Upper lobe of right lung (tissue), 1 donor: ENCODE results near the gene SKIL. TPM values are rescaled to one million over a fixed set of nuclear protein-coding genes. Genes with fewer than 3 reads are reported as not detected.
A peak's percentile ranks its signal among the peaks of the same experiment; 100 is the strongest.
"Not testable (repeated sequence)": the region's sequence is repeated elsewhere in the genome, so short reads cannot be mapped to it uniquely, and the experiment has no call there.

Experiments used
- ATAC-seq: fragments of 200-7000 bp; cut with Tn5 transposase; one replicate; pipeline ENCODE4 v1.9.1; 2020; ENCODE audit warnings: mild to moderate bottlenecking, moderate library complexity
- DNase-seq: peaks from one replicate; pipeline ENCODE4 v3.0.0-alpha.2; 2020
- H3K27ac ChIP-seq: fragments of 200-600 bp; one replicate; pipeline ENCODE4 v1.8.0; 2022
- H3K27me3 ChIP-seq: fragments of 200-600 bp; one replicate; pipeline ENCODE4 v1.8.0; 2022; ENCODE audit warnings: mild to moderate bottlenecking
- H3K36me3 ChIP-seq: fragments of 200-600 bp; one replicate; pipeline ENCODE4 v1.8.0; 2022
- H3K4me1 ChIP-seq: fragments of 200-600 bp; one replicate; pipeline ENCODE4 v1.8.0; 2022
- H3K4me3 ChIP-seq: fragments of 200-600 bp; one replicate; pipeline ENCODE4 v1.8.0; 2022; ENCODE audit warnings: mild to moderate bottlenecking
- H3K9me3 ChIP-seq: fragments of 200-600 bp; one replicate; pipeline ENCODE4 v1.8.0; 2022
- intact Hi-C: fragments of 100-400 bp; cut with DNase I; formaldehyde crosslinking; loops from one replicate; pipeline ENCODE4 v1.11.0; 2022
- total RNA-seq: library from RNA; stranded (reverse); fragmentation: NEBNext Ultra II Directional; extraction: Animal tissue kit (Norgen Biotek cat#: 25700); gene quantifications from one replicate; pipeline ENCODE4 v1.2.1, GENCODE V29; 2021
- TF ChIP-seq, protein P1 (sequence below): fragments of 200-600 bp; IDR thresholded peaks from one replicate; pipeline ENCODE4 v1.8.0; 2022; ENCODE audit warnings: antibody characterized with exemption
- donor health status: DM: no; HTN: yes; CAD: no; lungs with severe emphysema.

The SKIL gene
- total RNA-seq, 1 donor from 2014 or later = 89.4 TPM

DNA sequence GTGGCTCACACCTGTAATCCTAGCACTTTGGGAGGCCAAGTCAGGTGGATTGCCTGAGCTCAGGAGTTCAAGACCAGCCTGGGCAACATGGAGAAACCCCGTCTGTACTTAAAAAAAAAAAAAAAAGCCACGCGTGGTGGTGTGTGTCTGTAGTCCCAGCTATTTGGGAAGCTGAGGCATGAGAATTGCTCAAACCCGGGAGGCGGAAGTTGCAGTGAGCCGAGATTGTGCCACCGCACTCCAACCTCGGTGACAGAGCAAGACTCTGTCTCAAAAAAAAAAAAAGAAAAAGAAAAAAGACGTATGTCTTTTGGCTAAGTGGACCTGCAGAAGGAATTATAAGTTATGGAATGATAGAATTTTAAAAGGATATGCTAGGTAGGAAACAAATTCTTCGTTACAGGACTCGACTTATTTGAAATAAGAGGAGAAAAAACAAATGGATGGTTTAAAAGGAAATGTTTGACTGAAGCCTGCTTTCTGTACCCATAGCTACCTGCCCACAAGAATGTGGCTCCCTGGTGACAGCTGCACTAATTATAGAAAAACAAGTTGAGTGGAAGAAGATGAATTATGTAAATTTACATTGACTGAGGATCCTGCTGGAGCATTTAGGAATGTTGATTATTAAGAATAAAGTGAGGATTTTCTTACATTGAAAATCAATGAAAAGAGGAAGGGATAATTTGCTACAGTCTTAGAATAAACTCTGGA lies 36.0 kb upstream of the SKIL start:
- H3K36me3 ChIP-seq = no peaks in the 10 kb centered on the region
- no peaks in the 10 kb centered on the region for H3K9me3 ChIP-seq
- H3K4me1 ChIP-seq = no peaks in the 10 kb centered on the region
- intact Hi-C loops = no loop called here
- ATAC-seq (peak; percentile 30), DNase-seq (no peak)
- no peak overlapping the region for H3K4me3 ChIP-seq
- no peak overlapping the region for H3K27ac ChIP-seq
- no peaks in the 10 kb centered on the region for H3K27me3 ChIP-seq
- TF ChIP-seq, protein P1, sequence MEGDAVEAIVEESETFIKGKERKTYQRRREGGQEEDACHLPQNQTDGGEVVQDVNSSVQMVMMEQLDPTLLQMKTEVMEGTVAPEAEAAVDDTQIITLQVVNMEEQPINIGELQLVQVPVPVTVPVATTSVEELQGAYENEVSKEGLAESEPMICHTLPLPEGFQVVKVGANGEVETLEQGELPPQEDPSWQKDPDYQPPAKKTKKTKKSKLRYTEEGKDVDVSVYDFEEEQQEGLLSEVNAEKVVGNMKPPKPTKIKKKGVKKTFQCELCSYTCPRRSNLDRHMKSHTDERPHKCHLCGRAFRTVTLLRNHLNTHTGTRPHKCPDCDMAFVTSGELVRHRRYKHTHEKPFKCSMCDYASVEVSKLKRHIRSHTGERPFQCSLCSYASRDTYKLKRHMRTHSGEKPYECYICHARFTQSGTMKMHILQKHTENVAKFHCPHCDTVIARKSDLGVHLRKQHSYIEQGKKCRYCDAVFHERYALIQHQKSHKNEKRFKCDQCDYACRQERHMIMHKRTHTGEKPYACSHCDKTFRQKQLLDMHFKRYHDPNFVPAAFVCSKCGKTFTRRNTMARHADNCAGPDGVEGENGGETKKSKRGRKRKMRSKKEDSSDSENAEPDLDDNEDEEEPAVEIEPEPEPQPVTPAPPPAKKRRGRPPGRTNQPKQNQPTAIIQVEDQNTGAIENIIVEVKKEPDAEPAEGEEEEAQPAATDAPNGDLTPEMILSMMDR = no peak

DNA sequence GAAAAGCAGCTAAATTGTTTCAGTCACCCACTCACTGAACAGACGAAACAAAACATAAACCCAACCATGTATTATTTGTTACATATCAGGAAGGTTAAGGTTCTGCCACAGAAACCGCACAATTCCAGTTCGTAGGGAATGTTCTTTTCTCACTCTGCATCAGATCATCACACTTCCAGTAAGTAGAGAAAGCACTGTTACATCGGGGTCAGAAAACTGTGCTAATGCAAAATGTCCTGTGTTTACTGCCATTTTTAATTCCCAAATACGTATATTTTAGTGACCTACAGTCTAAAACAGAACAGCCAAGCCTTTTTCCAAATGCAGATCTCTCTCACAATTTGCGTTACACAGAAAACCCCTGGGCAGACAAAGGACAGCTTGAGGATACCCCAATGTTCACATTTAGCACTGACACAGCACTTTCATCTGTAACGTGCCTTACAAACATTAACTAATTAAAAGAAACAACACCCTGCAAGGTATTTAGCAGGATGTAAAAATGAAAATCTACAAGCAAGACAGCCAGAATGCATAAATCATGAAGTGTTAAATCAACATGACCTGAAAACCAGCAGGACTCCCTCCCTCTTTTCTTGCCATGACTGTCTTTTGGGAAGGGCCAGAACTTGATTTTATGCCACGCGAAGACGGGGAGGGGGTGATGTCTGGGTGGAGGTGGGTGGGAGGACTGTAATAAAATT lies 34.8 kb upstream of the SKIL start:
- no peak for DNase-seq
- no peak overlapping the region for H3K4me3 ChIP-seq
- ATAC-seq = no peak
- no peaks in the 10 kb centered on the region for H3K9me3 ChIP-seq
- TF ChIP-seq, protein P1 = no peak
- no peak overlapping the region for H3K27ac ChIP-seq
- H3K4me1 ChIP-seq = no peaks in the 10 kb centered on the region
- intact Hi-C loops = no loop called here
- H3K27me3 ChIP-seq = no peaks in the 10 kb centered on the region
- H3K36me3 ChIP-seq = no peaks in the 10 kb centered on the region

DNA sequence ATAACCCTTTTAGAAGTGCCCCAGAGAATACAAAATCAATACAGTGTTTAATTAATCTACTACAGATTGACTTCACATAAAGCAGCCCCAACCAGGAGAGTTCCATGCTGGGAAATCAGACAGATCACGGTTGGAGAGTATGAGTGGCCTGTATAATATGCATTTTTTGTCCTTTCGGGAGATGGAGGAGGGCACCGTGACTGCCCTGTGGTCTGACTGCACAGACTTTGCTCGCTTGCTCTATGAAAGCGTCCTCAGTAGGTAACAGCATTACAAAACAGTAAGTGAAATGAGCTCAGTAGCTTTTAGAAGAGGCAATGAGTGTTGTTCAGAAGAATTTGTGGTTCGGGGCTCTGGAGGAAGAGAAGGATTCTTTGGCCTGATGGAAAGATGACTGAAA lies 34.2 kb upstream of the SKIL start:
- no peaks in the 10 kb centered on the region for H3K36me3 ChIP-seq
- no peak overlapping the region for H3K4me3 ChIP-seq
- H3K27ac ChIP-seq = no peak overlapping the region

DNA sequence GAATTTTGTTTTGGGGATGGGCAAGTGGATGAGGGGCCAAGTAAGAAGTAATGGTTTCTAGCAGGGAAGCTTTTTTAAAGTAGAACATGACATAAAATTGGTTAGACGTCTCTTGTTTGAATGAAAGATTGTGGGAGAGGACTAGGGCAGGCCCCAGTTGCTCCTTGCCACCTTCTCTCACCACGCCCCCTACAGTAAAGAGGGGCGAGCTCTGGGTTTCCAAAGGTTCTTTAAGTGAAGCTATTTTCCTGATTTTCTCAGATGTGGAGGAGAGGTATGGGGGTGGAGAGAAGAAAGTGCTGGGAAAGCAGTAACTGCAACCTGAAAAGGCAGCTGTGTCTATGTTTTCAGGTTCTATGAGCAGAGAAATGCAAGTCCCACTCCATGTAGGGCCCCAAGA lies 32.6 kb upstream of the SKIL start:
- no peak for ATAC-seq

More for the DNA sequence above, 34.2 kb upstream of the SKIL start:
- H3K9me3 ChIP-seq = no peaks in the 10 kb centered on the region
- TF ChIP-seq, protein P1 = no peak
- intact Hi-C loops = no loop called here
- no peaks in the 10 kb centered on the region for H3K4me1 ChIP-seq
- no peaks in the 10 kb centered on the region for H3K27me3 ChIP-seq
- ATAC-seq (no peak), DNase-seq (no peak)

DNA sequence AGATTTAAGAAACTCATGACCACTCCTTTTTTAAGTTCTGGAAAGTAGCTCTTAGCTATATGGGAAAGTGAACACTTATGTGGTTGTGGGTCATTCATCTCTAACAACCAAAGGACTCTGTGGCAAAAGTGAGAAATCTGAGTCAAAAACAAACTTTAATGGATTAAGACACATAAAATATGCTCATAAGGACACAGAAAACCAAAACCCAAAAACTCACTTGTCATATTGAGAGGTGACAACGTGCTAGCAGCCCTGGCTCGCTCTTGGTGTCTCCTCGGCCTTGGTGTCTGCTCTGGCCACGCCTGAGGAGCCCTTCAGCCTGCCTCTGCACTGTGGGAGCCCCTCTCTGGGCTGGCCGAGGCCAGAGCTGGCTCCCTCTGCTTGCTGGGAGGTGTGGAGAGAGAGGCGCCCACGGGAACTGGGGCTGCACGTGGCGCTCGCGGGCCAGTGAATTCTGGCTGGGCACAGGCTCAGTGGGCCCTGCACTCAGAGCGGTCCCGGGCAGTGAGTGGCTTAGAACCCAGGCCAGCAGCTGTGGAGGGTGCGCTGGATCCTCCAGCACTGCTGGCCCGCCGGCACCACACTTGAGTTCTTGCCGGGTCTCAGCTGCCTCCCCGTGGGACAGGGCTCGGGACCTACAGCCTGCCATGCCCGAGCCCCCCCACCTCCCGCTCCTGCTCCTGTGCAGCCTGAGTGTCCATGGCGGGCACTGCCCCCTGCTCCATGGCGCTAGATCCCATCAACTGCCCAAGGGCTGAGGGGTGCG lies 30.3 kb upstream of the SKIL start:
- no peaks in the 10 kb centered on the region for H3K36me3 ChIP-seq
- no peaks in the 10 kb centered on the region for H3K9me3 ChIP-seq
- TF ChIP-seq, protein P1 = no peak
- H3K4me1 ChIP-seq = peaks cover 4% of the 10 kb centered on the region
- H3K27ac ChIP-seq = no peak overlapping the region
- H3K4me3 ChIP-seq = no peak overlapping the region
- intact Hi-C loops = no loop called here
- no peak for ATAC-seq
- DNase-seq = no peak
- H3K27me3 ChIP-seq = no peaks in the 10 kb centered on the region

More for the DNA sequence above, 32.6 kb upstream of the SKIL start:
- intact Hi-C loops = no loop called here
- Histone ChIP-seq H3K9me3 (no peaks in the 10 kb centered on the region), H3K4me1 (no peaks in the 10 kb centered on the region), H3K36me3 (no peaks in the 10 kb centered on the region), H3K27me3 (no peaks in the 10 kb centered on the region), H3K27ac (no peak overlapping the region), H3K4me3 (no peak overlapping the region)
- no peak for DNase-seq
- TF ChIP-seq, protein P1 = no peak

DNA sequence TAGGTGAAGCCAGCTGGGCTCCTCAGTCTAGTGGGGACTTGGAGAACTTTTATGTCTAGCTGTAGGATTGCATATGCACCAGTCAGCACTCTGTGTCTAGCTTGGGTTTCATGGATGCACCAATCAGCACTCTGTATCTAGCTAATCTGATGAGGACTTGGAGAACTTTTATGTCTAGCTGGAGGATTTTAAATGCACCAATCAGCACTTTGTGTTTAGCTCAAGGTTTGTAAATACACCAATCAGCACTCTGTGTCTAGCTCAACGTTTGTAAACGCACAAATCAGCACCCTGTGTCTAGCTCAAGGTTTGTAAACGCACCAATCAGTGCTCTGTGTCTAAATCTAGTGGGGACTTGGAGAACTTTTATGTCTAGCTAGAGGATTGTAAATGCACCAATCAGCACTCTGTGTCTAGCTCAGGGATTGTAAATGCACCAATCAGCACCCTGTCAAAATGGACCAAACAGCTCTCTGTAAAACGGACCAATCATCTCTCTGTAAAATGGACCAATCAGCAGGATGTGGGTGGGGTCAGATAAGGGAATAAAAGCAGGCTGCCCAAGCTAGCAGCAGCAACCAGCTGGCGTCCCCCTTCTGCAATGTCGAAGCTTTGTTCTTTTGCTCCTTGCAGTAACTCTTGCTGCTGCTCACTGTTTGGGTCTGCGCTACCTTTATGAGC lies 29.5 kb upstream of the SKIL start:
- ATAC-seq, H3K27me3 ChIP-seq, DNase-seq, intact Hi-C loops, H3K36me3 ChIP-seq, H3K4me1 ChIP-seq, H3K4me3 ChIP-seq, H3K9me3 ChIP-seq, H3K27ac ChIP-seq: not testable (repeated sequence)
